ENCODE results near the gene CNTN5. TPM values are rescaled to one million over a fixed set of nuclear protein-coding genes. Genes with fewer than 3 reads are reported as not detected.

CNTN5 gene
- total RNA-seq, 2 donors from 2014 or later: 1.4 to 3.3 TPM

DNA sequence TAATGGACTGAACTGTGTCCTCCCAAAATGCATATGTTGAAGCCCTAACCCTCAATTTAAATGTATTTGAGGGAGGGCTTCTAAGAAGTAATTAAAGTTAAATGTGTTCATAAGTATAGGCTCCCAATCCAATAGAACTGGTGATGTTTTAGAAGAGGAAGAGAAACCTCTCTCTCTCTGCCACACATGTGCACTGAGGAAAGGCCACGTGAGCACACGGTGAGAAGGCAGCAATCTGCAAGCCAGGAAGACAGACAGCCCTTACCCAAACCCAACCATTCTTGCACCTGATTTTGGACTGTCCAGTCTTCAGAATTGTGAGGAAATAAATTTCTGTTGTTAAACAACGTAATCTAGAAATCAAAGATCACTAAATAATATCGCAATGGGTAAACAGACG, 1164.8 kb downstream of the CNTN5 start:
- Histone ChIP-seq H3K4me3 (ENCODE audit: low read length) (no peak overlapping the region), H3K9me3 (ENCODE audit: control insufficient read depth, low read length) (peaks cover 4% of the 10 kb centered on the region), H3K36me3 (ENCODE audit: control insufficient read depth, insufficient read depth, low read length) (no peaks in the 10 kb centered on the region), H3K4me1 (ENCODE audit: control insufficient read depth, insufficient read depth, low read length) (no peaks in the 10 kb centered on the region), H3K27ac (ENCODE audit: low read depth, low read length) (no peak overlapping the region), H3K9ac (ENCODE audit: extremely low read depth, low read length, poor library complexity, severe bottlenecking) (no peak overlapping the region), H3K27me3 (ENCODE audit: control insufficient read depth, insufficient read depth, low read length, poor library complexity, severe bottlenecking) (no peaks in the 10 kb centered on the region)
- Mint-ChIP-seq H3K27ac (no peak overlapping the region), H3K36me3 (ENCODE audit: low read depth) (no peaks in the 10 kb centered on the region), H3K9me3 (no peaks in the 10 kb centered on the region), H3K4me3 (no peak overlapping the region), H3K27me3 (ENCODE audit: insufficient read depth) (no peaks in the 10 kb centered on the region), H3K4me1 (no peaks in the 10 kb centered on the region)
- no peak for DNase-seq
- TF ChIP-seq, protein P1, sequence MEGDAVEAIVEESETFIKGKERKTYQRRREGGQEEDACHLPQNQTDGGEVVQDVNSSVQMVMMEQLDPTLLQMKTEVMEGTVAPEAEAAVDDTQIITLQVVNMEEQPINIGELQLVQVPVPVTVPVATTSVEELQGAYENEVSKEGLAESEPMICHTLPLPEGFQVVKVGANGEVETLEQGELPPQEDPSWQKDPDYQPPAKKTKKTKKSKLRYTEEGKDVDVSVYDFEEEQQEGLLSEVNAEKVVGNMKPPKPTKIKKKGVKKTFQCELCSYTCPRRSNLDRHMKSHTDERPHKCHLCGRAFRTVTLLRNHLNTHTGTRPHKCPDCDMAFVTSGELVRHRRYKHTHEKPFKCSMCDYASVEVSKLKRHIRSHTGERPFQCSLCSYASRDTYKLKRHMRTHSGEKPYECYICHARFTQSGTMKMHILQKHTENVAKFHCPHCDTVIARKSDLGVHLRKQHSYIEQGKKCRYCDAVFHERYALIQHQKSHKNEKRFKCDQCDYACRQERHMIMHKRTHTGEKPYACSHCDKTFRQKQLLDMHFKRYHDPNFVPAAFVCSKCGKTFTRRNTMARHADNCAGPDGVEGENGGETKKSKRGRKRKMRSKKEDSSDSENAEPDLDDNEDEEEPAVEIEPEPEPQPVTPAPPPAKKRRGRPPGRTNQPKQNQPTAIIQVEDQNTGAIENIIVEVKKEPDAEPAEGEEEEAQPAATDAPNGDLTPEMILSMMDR (conservative IDR thresholded peaks at IDR 0.05): no peak
- 97 to 100% methylated on average over 3 to 5 of the region's 5 CpGs for WGBS, 2 experiments (ENCODE audit: insufficient coverage in 1 of 2, insufficient read length in 1 of 2)

DNA sequence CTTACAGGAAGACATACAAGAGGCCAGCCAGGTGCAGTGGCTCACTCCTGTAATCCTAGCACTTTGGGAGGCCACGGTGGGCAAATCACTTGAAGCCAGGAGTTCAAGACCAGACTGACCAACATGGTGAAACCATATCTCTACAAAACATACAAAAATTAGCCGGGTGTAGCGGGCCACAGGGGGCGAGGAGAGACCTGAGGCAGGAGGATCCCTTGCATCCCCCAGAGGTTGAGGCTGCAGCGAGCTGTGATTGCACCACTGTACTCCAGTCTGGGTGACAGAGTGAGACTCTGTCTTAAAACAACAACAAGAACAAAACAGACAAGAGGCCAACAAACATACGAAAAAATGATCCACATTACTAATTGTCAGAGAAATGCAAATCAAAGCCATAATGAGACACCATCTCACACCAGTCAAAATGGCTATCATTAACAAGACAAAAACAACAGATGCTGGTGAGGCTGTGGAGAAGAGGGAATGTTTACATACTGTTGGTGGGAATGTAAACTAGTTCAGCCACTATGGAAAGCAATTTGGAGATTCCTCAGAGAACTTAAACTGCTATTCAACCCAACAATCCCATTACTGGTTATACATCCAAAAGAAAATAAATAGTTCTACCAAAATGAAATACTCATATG, 1167.5 kb downstream of the CNTN5 start:
- DNase-seq: no peak
- H3K27ac ChIP-seq (ENCODE audit: low read depth, low read length): no peak overlapping the region
- peaks cover 4% of the 10 kb centered on the region for H3K9me3 ChIP-seq (ENCODE audit: control insufficient read depth, low read length)
- H3K36me3 Mint-ChIP-seq (ENCODE audit: low read depth): no peaks in the 10 kb centered on the region
- no peaks in the 10 kb centered on the region for H3K27me3 ChIP-seq (ENCODE audit: control insufficient read depth, insufficient read depth, low read length, poor library complexity, severe bottlenecking)
- 83 to 93% methylated on average over 2 to 6 of the region's 6 CpGs for WGBS, 2 experiments (ENCODE audit: insufficient coverage in 1 of 2, insufficient read length in 1 of 2)
- no peak overlapping the region for H3K9ac ChIP-seq (ENCODE audit: extremely low read depth, low read length, poor library complexity, severe bottlenecking)
- H3K4me1 ChIP-seq (ENCODE audit: control insufficient read depth, insufficient read depth, low read length): no peaks in the 10 kb centered on the region
- H3K4me1 Mint-ChIP-seq: peaks cover 3% of the 10 kb centered on the region
- H3K36me3 ChIP-seq (ENCODE audit: control insufficient read depth, insufficient read depth, low read length): no peaks in the 10 kb centered on the region
- H3K4me3 ChIP-seq (ENCODE audit: low read length): no peak overlapping the region
- H3K9me3 Mint-ChIP-seq: no peaks in the 10 kb centered on the region
- peak overlapping the region; percentile 5 for H3K27ac Mint-ChIP-seq
- H3K4me3 Mint-ChIP-seq: no peak overlapping the region
- H3K27me3 Mint-ChIP-seq (ENCODE audit: insufficient read depth): no peaks in the 10 kb centered on the region
- TF ChIP-seq, protein P1 (conservative IDR thresholded peaks at IDR 0.05): no peak

DNA sequence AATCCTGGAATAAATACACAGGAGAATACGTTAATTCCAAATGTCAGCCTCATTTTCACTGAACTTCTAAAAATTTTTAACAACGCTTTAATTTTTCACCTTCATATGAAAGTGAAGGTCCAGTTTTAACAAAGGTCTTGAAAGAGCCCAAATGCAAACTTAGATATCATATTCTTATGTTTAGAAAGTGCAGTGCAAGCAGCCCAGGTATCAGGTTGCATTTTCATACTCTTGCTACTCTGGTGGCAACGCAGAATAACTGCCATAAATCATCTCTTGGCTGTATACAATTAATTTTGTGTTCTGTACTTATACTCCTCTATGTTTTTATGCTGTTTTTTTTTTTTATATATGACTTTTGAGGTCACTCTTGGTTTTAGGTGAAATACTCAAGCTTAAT, 1169.6 kb downstream of the CNTN5 start:
- DNase-seq: no peak
- Mint-ChIP-seq H3K4me3 (no peak overlapping the region), H3K27me3 (ENCODE audit: insufficient read depth) (no peaks in the 10 kb centered on the region), H3K9me3 (no peaks in the 10 kb centered on the region), H3K4me1 (peaks cover 3% of the 10 kb centered on the region), H3K27ac (no peak overlapping the region), H3K36me3 (ENCODE audit: low read depth) (no peaks in the 10 kb centered on the region)
- 67% methylated on average over 3 of the region's 3 CpGs; no CpG with 5 or more reads in 1 of the 2 experiments for WGBS, 2 experiments (ENCODE audit: insufficient coverage in 1 of 2, insufficient read length in 1 of 2)
- H3K27ac ChIP-seq (ENCODE audit: low read depth, low read length): no peak overlapping the region
- no peaks in the 10 kb centered on the region for H3K36me3 ChIP-seq (ENCODE audit: control insufficient read depth, insufficient read depth, low read length)
- H3K9ac ChIP-seq (ENCODE audit: extremely low read depth, low read length, poor library complexity, severe bottlenecking): no peak overlapping the region
- H3K4me3 ChIP-seq (ENCODE audit: low read length): no peak overlapping the region
- no peaks in the 10 kb centered on the region for H3K27me3 ChIP-seq (ENCODE audit: control insufficient read depth, insufficient read depth, low read length, poor library complexity, severe bottlenecking)
- no peaks in the 10 kb centered on the region for H3K9me3 ChIP-seq (ENCODE audit: control insufficient read depth, low read length)
- TF ChIP-seq, protein P1 (conservative IDR thresholded peaks at IDR 0.05): no peak
- no peaks in the 10 kb centered on the region for H3K4me1 ChIP-seq (ENCODE audit: control insufficient read depth, insufficient read depth, low read length)
